C4-2B (cell line): Measurements from ENCODE around the gene OR51A2.

Experiments used
- ZFX ChIP-seq: fragments of 450-650 bp; IDR thresholded peaks from 2 replicates; pipeline ENCODE4 v1.6.1; 2017
- TF ChIP-seq, protein P1 (sequence below): fragments of 450-650 bp; conservative IDR thresholded peaks from 2 replicates; pipeline ENCODE4 v1.5.1; 2017; ENCODE audit warnings: mild to moderate bottlenecking

- TF ChIP-seq, protein P1, sequence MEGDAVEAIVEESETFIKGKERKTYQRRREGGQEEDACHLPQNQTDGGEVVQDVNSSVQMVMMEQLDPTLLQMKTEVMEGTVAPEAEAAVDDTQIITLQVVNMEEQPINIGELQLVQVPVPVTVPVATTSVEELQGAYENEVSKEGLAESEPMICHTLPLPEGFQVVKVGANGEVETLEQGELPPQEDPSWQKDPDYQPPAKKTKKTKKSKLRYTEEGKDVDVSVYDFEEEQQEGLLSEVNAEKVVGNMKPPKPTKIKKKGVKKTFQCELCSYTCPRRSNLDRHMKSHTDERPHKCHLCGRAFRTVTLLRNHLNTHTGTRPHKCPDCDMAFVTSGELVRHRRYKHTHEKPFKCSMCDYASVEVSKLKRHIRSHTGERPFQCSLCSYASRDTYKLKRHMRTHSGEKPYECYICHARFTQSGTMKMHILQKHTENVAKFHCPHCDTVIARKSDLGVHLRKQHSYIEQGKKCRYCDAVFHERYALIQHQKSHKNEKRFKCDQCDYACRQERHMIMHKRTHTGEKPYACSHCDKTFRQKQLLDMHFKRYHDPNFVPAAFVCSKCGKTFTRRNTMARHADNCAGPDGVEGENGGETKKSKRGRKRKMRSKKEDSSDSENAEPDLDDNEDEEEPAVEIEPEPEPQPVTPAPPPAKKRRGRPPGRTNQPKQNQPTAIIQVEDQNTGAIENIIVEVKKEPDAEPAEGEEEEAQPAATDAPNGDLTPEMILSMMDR = no peak
- TF ChIP-seq ZFX = no peak
Measured at GRCh38 chr11:4957396-4957795, 1.9 kb upstream of the OR51A2 start.
